Rectal smooth muscle tissue (tissue), 1 donor: ENCODE results near the gene FCER1G.

Experiments used
- H3K27ac ChIP-seq: one replicate; pipeline ENCODE4 v1.7.0; 2013; ENCODE audit warnings: low read depth, low read length, inconsistent platforms
- H3K27me3 ChIP-seq: one replicate; pipeline ENCODE4 v1.7.0; 2013; ENCODE audit warnings: low read length; ENCODE audit not compliant: control insufficient read depth, insufficient read depth
- H3K36me3 ChIP-seq: one replicate; pipeline ENCODE4 v1.7.0; 2013; ENCODE audit warnings: low read length; ENCODE audit not compliant: control insufficient read depth, insufficient read depth
- H3K4me1 ChIP-seq: one replicate; pipeline ENCODE4 v1.7.0; 2013; ENCODE audit warnings: low read length; ENCODE audit not compliant: control insufficient read depth, insufficient read depth
- H3K4me3 ChIP-seq: one replicate; pipeline ENCODE4 v1.7.0; 2013; ENCODE audit warnings: low read length
- H3K9ac ChIP-seq: one replicate; pipeline ENCODE4 v1.7.0; 2013; ENCODE audit warnings: low read length

Gene FCER1G

DNA sequence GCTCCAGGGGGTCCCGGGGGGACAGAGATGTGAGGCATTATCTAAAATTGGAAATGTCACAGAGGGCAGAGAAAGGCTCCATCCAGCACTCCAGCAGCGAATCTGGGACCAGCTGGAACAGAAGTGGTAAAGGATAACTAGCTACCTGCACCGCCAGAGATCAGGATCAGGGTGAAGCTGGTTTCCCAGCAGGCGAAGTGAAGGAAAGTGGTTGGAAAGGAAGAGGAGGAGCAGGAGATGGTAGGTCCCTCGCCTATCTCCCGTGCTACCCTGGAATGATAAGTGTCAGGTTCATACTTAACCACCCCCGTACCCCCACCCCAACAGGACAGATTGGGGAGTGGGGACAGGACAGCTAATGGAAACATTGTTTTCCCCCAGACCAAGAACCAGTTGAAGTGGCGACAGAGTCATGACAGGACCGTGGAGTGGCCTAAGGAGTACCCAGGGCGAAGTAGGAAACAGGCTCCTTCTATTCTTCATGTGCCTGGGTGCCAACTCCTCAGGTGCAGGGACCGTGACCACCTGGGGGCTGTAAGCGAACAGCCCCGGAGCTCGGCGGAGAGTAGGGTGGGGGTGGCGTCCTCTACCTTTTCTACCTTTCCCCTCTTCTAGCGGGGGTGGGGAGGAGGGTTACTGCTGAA lies 38.5 kb upstream of the FCER1G start:
- Histone ChIP-seq H3K4me3 (peak overlapping the region; percentile 98), H3K4me1 (peaks cover 9% of the 10 kb centered on the region), H3K9ac (peak overlapping the region; percentile 91), H3K36me3 (peaks cover 17% of the 10 kb centered on the region), H3K27me3 (no peaks in the 10 kb centered on the region), H3K27ac (peak overlapping the region; percentile 89)

GRCh38 chr1:161177112-161177935 lies 37.8 kb upstream of the FCER1G start, which contains the start of gene B4GALT3:
Gene B4GALT3, minus strand, starts transcription at chr1:161177507. Its CDS starts 1,447 bp downstream, at chr1:161176060.
- Histone ChIP-seq H3K27ac (peak within 1 kb of the TSS; percentile 89), H3K9ac (peak within 1 kb of the TSS; percentile 91), H3K36me3 (peaks cover 17% of the 10 kb centered on the region), H3K4me1 (peaks cover 9% of the 10 kb centered on the region), H3K4me3 (peak within 1 kb of the TSS; percentile 98), H3K27me3 (no peaks in the 10 kb centered on the region)

DNA sequence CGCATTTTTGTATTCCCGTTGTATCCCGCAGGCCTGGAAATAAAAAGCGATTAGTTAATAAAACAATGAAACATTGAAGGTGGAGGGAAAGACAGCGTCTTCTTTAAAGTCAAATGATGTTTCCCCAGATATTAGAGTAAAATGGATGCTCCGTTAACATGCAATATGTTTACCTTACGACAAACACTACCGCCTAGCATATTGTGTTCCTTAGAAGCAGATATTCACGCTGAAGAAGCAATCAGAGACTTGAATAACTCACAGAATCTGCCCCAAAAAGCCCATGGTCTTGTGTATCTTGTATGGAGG lies 37.2 kb upstream of the FCER1G start:
- Histone ChIP-seq H3K27me3 (no peaks in the 10 kb centered on the region), H3K9ac (peak overlapping the region; percentile 81), H3K4me1 (peaks cover 9% of the 10 kb centered on the region), H3K36me3 (peaks cover 16% of the 10 kb centered on the region), H3K27ac (peak overlapping the region; percentile 89), H3K4me3 (peak overlapping the region; percentile 98)

DNA sequence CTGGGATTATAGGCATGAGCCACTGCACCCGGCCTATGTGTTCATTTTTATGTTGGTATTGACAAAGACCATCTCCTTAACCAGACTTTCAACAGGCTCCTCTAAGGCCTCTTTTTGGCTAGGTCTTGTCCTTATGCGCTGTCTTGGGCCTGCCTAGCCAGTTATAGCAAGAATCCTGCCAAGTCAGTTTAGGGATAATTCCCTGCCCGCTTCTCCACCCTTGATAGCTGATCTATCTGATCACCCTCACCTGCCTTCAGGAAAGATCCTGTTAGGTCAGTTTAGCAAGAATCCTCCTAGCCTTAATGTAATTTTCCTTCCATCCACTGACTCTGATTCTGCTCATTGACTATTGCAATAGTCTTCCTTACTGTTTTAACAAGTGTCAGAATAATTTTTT lies 35.4 kb upstream of the FCER1G start:
- Histone ChIP-seq H3K27me3 (no peaks in the 10 kb centered on the region), H3K27ac (no peak overlapping the region), H3K4me1 (peaks cover 9% of the 10 kb centered on the region), H3K36me3 (peaks cover 10% of the 10 kb centered on the region), H3K4me3 (no peak overlapping the region), H3K9ac (no peak overlapping the region)

GRCh38 chr1:161180639-161181038 lies 34.5 kb upstream of the FCER1G start:
- H3K36me3 ChIP-seq = peaks cover under 1% of the 10 kb centered on the region
- H3K27ac ChIP-seq = no peak overlapping the region
- H3K4me1 ChIP-seq = peaks cover 9% of the 10 kb centered on the region
- H3K27me3 ChIP-seq = no peaks in the 10 kb centered on the region
- no peak overlapping the region for H3K9ac ChIP-seq
- H3K4me3 ChIP-seq = no peak overlapping the region

- Histone ChIP-seq H3K4me3 (no peak overlapping the region), H3K27me3 (no peaks in the 10 kb centered on the region), H3K4me1 (peaks cover 4% of the 10 kb centered on the region), H3K27ac (no peak overlapping the region), H3K36me3 (no peaks in the 10 kb centered on the region), H3K9ac (no peak overlapping the region)
Observed at GRCh38 chr1:161182214-161182613, 32.9 kb upstream of the FCER1G start.

GRCh38 chr1:161185282-161185682 lies 29.8 kb upstream of the FCER1G start:
- no peaks in the 10 kb centered on the region for H3K27me3 ChIP-seq
- H3K36me3 ChIP-seq = no peaks in the 10 kb centered on the region
- H3K27ac ChIP-seq = no peak overlapping the region
- no peaks in the 10 kb centered on the region for H3K4me1 ChIP-seq
- no peak overlapping the region for H3K4me3 ChIP-seq
- H3K9ac ChIP-seq = no peak overlapping the region

DNA sequence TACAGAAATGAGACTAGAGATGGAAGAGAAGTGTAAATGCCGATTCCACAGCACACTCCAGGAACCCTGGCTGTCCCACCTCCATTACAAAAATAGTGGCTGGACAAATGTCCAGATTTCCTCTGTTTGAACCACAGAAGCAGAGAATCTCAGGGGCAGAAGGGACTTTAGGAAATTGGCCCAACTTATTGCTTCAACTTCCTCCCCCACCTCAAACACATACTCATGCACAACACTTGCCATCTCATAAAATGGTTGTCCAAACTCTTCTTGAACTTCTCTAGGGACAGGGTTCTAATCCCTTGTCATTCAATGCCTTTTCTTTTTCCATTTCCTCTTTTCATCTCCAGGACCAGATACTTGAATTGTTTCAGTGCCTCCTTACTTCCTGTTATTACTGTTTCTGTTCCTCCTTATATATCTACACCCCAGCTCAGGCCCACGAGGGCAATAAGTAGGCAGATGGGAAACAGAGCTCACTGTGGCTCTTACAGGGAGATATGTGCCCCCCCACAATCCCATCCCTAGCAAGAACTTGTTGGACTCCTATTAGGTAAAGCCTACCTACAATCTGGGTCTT lies 29.3 kb upstream of the FCER1G start:
- Histone ChIP-seq H3K27me3 (no peaks in the 10 kb centered on the region), H3K27ac (no peak overlapping the region), H3K9ac (no peak overlapping the region), H3K4me3 (no peak overlapping the region), H3K36me3 (no peaks in the 10 kb centered on the region), H3K4me1 (no peaks in the 10 kb centered on the region)

DNA sequence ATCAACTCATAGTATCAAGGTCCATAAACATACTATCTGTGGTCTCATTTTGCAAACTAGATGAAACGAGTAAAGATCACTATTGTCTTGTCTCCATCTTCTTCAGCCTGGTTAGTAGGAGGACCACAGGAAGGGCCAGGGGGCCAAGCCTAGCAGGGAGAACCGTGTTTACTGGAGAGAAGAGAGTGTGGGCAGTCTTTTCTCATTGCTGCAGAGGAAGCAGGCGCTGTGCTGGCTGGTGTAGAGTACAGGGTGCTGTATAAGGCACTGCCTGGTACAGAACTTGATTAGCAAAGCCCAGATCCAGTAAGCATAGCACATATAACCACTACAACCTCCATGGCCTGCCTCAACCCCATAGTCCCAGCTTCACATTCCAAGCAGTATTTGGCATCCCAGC lies 27.8 kb upstream of the FCER1G start:
- H3K27ac ChIP-seq = no peak overlapping the region
- no peak overlapping the region for H3K4me3 ChIP-seq
- no peaks in the 10 kb centered on the region for H3K4me1 ChIP-seq
- H3K9ac ChIP-seq = no peak overlapping the region
- H3K36me3 ChIP-seq = no peaks in the 10 kb centered on the region
- no peaks in the 10 kb centered on the region for H3K27me3 ChIP-seq

DNA sequence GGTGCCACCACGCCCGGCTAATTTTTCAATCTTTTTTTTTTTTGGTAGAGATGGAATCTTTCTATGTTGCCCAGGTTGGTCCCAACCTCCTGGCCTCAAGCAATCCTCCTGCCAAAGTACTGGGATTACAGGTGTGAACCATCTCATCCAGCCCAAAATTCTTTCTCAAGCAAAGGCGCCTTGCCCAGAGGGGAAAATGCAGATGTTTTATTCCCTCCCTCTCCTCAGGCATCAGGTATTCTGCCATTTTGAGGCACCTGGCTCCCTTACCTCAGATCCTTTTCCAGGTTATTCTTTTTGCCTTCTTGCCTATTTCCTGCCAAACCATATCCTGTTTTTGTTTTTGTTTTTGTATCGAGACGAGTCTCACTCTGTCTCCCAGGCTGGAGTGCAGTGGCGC lies 26.7 kb upstream of the FCER1G start:
- Histone ChIP-seq H3K4me1 (no peaks in the 10 kb centered on the region), H3K27me3 (no peaks in the 10 kb centered on the region), H3K9ac (no peak overlapping the region), H3K27ac (no peak overlapping the region), H3K36me3 (no peaks in the 10 kb centered on the region), H3K4me3 (no peak overlapping the region)

DNA sequence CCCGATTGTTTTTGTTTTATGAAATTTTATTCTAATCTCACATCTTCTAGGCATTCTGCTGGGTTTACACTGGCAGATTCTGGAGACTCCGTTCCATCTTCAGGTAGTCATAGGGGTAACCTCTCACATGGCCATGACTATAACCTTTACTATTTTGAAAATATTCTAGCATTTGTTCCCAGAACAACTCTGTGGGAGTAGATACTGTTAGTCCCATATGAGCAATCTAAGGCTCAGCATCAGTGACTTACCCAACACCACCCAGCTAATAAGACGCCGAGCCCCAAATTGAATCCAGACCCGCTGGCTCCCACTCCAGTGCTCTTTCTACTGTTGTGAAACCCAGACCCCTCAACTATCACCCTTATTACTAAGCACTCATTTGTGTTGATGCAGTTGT lies 26.1 kb upstream of the FCER1G start:
- no peak overlapping the region for H3K27ac ChIP-seq
- no peak overlapping the region for H3K4me3 ChIP-seq
- H3K27me3 ChIP-seq = no peaks in the 10 kb centered on the region
- H3K9ac ChIP-seq = no peak overlapping the region
- no peaks in the 10 kb centered on the region for H3K4me1 ChIP-seq
- H3K36me3 ChIP-seq = no peaks in the 10 kb centered on the region

- Histone ChIP-seq H3K9ac (no peak overlapping the region), H3K27ac (no peak overlapping the region), H3K27me3 (no peaks in the 10 kb centered on the region), H3K4me3 (no peak overlapping the region), H3K4me1 (no peaks in the 10 kb centered on the region), H3K36me3 (no peaks in the 10 kb centered on the region)
Observed at GRCh38 chr1:161190962-161191521, 24.1 kb upstream of the FCER1G start.
